Measurements from ENCODE around the gene MYO15B.
"Not testable (repeated sequence)": the region's sequence is repeated elsewhere in the genome, so short reads cannot be mapped to it uniquely, and the experiment has no call there.

MYO15B gene

GRCh38 chr17:75637551-75637950 lies 50.0 kb downstream of the MYO15B start:
- DNase-seq (ENCODE audit: low spot score) = no peak
- in situ Hi-C loops (cut with MboI; ENCODE audit: low sequenced_read_pairs, unreplicated experiment) = no loop called here
- TF ChIP-seq, protein P1, sequence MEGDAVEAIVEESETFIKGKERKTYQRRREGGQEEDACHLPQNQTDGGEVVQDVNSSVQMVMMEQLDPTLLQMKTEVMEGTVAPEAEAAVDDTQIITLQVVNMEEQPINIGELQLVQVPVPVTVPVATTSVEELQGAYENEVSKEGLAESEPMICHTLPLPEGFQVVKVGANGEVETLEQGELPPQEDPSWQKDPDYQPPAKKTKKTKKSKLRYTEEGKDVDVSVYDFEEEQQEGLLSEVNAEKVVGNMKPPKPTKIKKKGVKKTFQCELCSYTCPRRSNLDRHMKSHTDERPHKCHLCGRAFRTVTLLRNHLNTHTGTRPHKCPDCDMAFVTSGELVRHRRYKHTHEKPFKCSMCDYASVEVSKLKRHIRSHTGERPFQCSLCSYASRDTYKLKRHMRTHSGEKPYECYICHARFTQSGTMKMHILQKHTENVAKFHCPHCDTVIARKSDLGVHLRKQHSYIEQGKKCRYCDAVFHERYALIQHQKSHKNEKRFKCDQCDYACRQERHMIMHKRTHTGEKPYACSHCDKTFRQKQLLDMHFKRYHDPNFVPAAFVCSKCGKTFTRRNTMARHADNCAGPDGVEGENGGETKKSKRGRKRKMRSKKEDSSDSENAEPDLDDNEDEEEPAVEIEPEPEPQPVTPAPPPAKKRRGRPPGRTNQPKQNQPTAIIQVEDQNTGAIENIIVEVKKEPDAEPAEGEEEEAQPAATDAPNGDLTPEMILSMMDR (IDR thresholded peaks at IDR 0.05; ENCODE audit: borderline replicate concordance, control extremely low read depth, extremely low read depth, insufficient read depth, missing control alignments) = no peak

DNA sequence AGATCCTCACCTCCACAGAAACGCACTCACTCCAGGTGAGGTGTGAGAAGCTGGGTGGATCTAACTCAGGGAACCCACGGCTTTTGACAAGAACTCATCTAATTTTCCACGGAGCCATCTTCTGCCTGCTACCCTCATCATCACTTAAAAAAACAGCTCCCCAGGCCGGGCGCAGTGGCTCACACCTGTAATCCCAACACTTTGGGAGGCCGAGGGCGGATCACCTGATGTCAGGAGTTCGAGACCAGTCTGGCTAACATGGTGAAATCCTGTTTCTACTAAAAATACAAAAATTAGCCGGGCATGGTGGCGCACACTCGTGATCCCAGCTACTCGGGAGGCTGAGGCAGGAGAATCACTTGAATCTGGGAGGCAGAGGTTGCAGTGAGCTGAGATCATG lies 50.4 kb downstream of the MYO15B start:
- in situ Hi-C loops (cut with MboI; ENCODE audit: low sequenced_read_pairs, unreplicated experiment); DNase-seq (ENCODE audit: low spot score): not testable (repeated sequence)

GRCh38 chr17:75638893-75639292 lies 51.3 kb downstream of the MYO15B start:
- no peak for DNase-seq (ENCODE audit: low spot score)
- TF ChIP-seq, protein P1 (IDR thresholded peaks at IDR 0.05; ENCODE audit: borderline replicate concordance, control extremely low read depth, extremely low read depth, insufficient read depth, missing control alignments) = no peak
- in situ Hi-C loops (cut with MboI; ENCODE audit: low sequenced_read_pairs, unreplicated experiment) = no loop called here

GRCh38 chr17:75639327-75639726 lies 51.7 kb downstream of the MYO15B start:
- TF ChIP-seq, protein P1 (IDR thresholded peaks at IDR 0.05; ENCODE audit: borderline replicate concordance, control extremely low read depth, extremely low read depth, insufficient read depth, missing control alignments) = no peak
- in situ Hi-C loops (cut with MboI; ENCODE audit: low sequenced_read_pairs, unreplicated experiment) = no loop called here
- no peak for DNase-seq (ENCODE audit: low spot score)

DNA sequence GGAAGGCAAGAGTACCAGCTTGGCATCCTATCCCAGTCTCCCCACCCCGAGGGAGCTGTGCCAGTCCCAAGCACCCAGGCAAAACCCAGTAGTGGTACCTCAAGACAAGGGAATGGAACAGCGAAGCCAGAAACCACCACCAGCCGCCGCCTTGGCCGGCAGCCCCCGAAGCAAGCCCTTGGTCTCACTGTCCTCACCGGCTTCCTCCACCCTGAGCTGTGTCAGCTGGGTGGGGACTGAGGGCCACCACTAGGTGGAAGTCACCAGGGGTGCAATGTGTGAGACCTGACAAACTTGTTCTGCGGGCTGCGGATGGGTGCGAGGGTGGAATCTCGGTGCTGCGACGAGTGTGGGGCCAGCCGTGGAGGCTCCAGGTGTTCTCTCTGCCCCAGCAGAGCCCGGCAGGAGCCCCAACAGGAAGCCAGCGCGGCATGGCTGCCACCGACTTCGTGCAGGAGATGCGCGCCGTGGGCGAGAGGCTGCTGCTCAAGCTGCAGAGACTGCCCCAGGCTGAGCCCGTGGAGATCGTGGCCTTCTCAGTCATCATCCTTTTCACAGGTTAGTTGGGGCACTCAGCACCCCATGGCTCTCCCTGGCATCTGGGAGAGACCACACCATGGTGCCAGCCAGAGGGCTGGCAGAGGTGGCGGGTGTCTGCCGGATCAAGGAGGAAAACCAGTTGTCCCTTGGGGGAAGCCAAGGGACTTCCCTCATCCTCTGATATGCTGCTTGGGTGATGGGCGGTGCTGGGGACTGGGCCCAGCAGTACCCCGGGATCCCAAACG lies 52.4 kb downstream of the MYO15B start:
- TF ChIP-seq, protein P1 (IDR thresholded peaks at IDR 0.05; ENCODE audit: borderline replicate concordance, control extremely low read depth, extremely low read depth, insufficient read depth, missing control alignments) = no peak
- no peak for DNase-seq (ENCODE audit: low spot score)
- in situ Hi-C loops (cut with MboI; ENCODE audit: low sequenced_read_pairs, unreplicated experiment) = no loop called here

DNA sequence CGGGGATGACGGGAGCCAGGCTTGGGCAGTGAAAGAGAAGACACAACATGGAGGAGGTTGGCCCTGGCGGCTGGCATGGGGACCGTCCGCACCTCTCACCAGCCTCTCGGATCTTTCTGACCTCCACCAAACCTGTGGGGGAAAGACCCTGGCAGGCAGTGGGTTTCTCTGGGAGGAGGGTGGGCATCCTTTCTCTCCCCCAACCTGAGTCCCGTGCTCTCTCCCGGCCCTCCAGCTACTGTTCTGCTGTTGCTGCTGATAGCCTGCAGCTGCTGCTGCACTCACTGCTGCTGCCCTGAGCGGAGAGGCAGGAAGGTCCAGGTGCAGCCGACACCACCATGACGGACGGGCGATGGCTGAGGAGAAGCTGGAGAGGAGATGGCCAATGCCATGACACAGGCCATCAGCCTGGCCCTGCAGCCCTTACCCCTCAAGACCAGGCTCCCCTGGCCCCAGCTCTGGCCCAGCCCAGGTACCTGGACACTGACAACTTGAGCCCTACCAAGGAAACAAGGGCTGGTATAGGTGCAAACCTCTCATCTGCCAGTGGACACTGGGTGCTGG lies 53.0 kb downstream of the MYO15B start:
- DNase-seq (ENCODE audit: low spot score) = no peak
- TF ChIP-seq, protein P1 (IDR thresholded peaks at IDR 0.05; ENCODE audit: borderline replicate concordance, control extremely low read depth, extremely low read depth, insufficient read depth, missing control alignments) = no peak
- in situ Hi-C loops (cut with MboI; ENCODE audit: low sequenced_read_pairs, unreplicated experiment) = no loop called here

DNA sequence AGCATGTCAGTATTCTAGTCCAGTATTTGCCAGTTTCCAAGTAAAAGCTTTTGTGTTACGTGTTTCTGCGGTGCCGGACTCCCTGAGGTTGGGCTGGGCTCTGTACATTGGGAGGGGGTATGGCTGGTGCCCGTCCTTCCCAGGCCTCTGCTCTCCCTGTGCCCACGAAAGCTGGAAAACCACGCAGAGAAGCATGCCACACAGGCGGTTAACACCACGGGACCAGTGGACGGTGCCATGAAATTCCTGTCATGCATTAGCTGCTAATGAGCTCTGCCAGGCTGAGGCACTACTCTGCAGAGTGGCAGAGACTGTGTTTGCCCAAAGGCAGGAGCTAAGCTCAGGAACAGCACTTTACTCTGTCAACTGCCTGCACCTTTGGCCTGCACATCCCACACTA lies 53.7 kb downstream of the MYO15B start:
- in situ Hi-C loops (cut with MboI; ENCODE audit: low sequenced_read_pairs, unreplicated experiment) = no loop called here
- TF ChIP-seq, protein P1 (IDR thresholded peaks at IDR 0.05; ENCODE audit: borderline replicate concordance, control extremely low read depth, extremely low read depth, insufficient read depth, missing control alignments) = no peak
- no peak for DNase-seq (ENCODE audit: low spot score)
